Sciatic nerve (tissue), 2 donors: Measurements from ENCODE around the gene CCM2L. TPM values are rescaled to one million over a fixed set of nuclear protein-coding genes. Genes with fewer than 3 reads are reported as not detected.
A peak's percentile ranks its signal among the peaks of the same experiment; 100 is the strongest.

ENCODE experiments used
- ATAC-seq: fragments of 200-7000 bp; cut with Tn5 transposase; one replicate; pipeline ENCODE4 v1.9.1; 2020; ENCODE audit warnings: mild to moderate bottlenecking, moderate library complexity
- DNase-seq: peaks from one replicate; pipeline ENCODE4 v3.0.0-alpha.2; 2020; ENCODE audit warnings: low spot score
- intact Hi-C: fragments of 100-400 bp; cut with DNase I; formaldehyde crosslinking; loops from one replicate; pipeline ENCODE4 v1.14.2; 2022
- total RNA-seq: library from RNA; stranded (reverse); fragmentation: NEBNext Ultra II Directional; extraction: Animal tissue kit (Norgen Biotek cat#: 25700); gene quantifications from one replicate; pipeline ENCODE4 v1.2.1, GENCODE V29; 2021
- donor health status: DM: no; HTN: no; CAD: no.
- donor health status: DM: no; HTN: no; CAD: no.

The CCM2L gene
- total RNA-seq: 11.7 TPM

DNA sequence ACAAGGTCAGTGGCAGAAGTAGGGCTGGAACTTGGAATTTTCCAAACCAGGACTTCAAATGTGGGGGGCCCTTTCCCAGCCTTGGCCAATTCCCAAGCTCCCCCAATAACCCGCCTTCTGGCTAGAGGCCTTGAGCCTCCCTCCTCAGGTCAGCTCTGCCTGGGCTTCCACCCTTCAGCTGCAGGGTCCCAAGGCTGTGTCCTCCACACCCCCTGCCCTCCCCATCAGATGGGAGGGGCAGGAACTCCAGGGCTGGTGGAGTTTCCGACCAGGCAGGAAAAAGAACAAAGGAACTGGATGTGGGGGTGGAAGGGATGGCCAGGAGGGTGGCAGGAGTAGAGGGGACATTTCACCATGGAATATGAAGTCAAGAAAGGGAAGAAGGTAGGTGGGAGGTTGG, at the start of gene CCM2L:
Gene CCM2L, plus strand, starts transcription at position 338 of the 400 bp plus-strand sequence. Its CDS starts 17 bp downstream, at position 355.
- intact Hi-C loops: no loop called here
- ATAC-seq (no peak), DNase-seq (no peak)

GRCh38 chr20:31962761-31963160, 47.5 kb upstream of the CCM2L start:
- ATAC-seq: no peak
- DNase-seq: no peak
- intact Hi-C loops: no loop called here

DNA sequence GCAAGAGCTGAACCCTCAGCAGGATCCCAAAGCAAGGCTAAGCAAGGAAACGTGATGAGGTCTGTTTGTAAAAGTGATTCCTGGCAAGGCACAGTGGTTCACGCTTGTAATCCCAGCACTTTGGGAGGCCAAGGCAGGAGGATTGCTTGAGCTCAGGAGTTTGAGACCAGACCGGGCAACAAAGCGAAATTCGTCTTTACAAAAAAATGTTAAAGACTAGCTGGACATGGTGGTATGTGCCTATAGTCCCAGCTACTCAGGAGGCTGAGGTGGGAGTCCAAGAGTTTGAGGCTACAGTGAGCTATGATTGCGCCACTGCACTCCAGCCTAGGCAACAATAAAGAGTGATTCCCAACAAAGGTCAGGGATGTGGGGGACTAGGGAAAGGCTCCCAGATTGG, 46.3 kb upstream of the CCM2L start:
- intact Hi-C loops: no loop called here
- ATAC-seq (no peak), DNase-seq (no peak)

- ATAC-seq (no peak), DNase-seq (no peak)
- intact Hi-C loops: no loop called here
Measured at GRCh38 chr20:31966991-31967655, 43.1 kb upstream of the CCM2L start.

- DNase-seq (no peak), ATAC-seq (no peak)
- intact Hi-C loops: no loop called here
Measured at GRCh38 chr20:31967830-31968249, 42.4 kb upstream of the CCM2L start, which contains the start of gene XKR7. TSS of gene XKR7 (plus strand) at chr20:31968151. CDS start at chr20:31968176, 25 bp downstream.

DNA sequence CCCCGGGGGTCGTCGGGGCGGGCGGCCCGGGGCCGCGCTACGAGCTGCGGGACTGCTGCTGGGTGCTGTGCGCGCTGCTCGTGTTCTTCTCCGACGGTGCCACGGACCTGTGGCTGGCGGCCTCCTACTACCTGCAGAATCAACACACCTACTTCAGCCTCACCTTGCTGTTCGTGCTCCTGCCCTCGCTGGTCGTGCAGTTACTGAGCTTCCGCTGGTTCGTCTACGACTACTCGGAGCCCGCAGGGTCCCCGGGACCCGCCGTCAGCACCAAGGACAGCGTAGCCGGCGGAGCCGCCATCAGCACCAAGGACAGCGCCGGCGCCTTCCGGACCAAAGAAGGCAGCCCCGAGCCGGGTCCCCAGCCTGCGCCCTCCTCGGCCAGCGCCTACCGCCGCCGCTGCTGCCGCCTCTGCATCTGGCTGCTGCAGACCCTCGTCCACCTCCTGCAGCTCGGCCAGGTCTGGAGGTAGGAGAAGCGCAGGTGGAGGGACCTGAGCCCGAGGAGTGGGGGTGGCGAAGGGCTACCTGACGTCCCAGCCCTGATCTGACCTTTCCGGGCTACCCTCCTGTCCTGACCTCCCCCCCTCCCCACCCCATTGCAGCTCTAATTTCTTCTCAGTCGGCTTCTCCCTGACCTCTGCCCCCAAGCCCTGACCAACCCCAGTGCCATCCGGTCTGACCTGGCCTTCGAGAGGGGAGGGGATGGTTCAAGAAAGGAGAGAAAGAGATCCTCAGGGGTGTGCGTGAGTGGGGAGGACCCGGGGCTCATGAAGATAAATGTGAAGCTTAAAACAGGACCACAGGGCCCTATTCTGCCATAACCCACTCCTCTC, 41.7 kb upstream of the CCM2L start:
- ATAC-seq: peak; percentile 85
- intact Hi-C loops: no loop called here
- DNase-seq: peak; percentile 85

DNA sequence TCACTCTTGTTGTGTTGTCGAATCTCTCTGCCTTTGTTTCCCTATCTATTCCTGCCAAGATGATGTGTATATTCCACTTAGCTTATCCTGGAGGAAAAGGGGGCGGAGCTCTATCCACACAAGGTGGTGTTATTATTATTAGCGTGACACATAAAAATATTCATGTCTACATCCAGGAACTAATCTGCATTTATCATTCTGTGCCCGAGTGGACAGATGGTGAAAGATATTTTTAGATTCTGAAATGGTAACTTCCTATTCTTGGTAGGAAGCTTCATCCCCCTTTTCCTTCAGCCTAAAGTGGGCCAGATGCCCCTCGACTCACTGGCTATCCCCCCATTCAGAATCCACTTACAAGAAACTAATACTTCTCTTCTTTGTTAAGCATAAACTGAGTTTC, 40.2 kb upstream of the CCM2L start:
- intact Hi-C loops: no loop called here
- DNase-seq (no peak), ATAC-seq (no peak)

- DNase-seq (no peak), ATAC-seq (no peak)
- intact Hi-C loops: no loop called here
Measured at GRCh38 chr20:31972471-31973021, 37.7 kb upstream of the CCM2L start.

DNA sequence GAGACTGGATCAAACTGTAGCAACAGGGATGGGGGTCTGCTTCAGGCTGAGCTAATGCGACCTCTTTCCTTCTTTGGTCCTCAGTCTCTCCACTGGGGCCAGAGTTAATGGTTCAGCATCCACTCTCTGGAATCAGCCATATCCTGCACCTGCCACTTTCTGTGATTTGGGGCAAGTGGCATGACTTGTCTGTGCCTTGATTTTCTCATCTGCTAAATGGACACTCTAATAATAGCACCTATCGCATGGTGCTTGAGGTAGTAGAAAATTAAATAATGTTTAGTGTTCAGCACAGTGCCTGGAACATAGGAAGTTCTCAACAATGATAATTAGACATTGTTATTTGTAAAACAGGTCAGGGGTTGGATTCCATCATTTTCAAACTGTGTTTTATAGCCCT, 35.9 kb upstream of the CCM2L start:
- ATAC-seq: no peak
- intact Hi-C loops: no loop called here
- DNase-seq: no peak

DNA sequence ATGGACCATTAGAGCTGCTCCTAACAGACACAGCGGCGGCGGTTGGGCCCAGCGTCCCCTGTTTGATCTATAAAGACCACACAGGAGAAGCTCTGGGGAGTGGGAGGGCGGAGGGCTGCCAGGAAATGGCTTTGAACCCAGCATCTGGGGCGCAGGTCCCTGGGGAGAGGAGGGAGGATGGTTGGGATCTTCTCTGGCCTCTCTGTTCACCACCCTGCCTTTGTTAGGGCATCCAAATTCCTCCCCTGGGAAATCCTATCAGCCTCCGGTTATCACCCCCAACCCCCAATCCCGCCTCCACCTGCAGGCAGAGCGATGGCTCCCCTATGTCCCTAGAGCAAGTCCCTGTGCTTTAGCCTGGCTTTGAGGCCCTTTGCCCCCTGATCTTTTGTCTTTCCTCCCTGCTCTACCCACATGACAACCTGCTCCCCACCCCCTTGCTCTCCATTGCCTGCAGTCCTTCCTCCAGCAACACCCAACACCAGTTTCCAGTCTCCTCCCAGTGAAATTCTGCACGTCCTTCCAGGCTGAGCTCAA, 35.2 kb upstream of the CCM2L start:
- no peak for DNase-seq
- no peak for ATAC-seq
- intact Hi-C loops: no loop called here

GRCh38 chr20:31975874-31976273, 34.4 kb upstream of the CCM2L start:
- DNase-seq (no peak), ATAC-seq (no peak)
- intact Hi-C loops: no loop called here

DNA sequence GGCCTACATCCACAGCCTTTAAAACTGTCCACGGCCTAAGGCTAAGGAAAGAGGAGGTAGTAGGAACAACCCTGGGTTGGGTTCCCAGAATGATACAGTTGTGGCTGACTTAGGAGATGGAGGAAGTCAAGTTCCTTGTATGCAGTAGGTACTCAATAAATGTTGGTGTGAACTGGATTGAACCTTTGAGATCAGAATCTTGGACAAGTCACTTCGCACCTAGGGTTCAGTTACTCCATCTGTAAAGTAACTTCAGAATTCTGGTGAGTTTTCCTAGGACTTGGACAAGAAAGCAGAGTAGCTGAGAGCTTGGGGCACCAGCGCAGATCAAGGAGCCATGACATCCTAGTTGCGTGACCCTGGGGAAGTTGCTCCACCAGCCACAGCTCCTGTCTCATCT, 33.2 kb upstream of the CCM2L start:
- no peak for ATAC-seq
- intact Hi-C loops: no loop called here
- no peak for DNase-seq

GRCh38 chr20:31979713-31980426, 30.4 kb upstream of the CCM2L start:
- ATAC-seq (no peak), DNase-seq (no peak)

DNA sequence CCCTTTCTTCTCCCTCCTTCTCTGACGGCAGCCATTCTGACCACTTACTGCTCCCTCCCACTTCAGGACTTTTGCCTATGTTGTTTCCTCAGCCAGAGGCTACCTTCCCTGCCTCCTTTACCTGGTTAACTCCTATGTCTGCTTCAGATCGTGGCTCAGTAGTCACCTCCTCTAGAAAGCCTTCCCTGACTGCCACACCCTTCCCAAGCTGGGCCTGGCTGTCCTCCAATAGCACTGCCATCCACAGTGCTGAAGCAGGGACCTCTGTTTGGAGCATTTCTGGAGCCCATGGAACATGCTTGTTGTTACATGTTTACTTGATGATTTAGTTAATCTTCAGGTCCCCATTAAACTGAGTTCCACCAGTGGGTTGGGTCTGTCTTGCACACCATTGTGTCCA, 28.5 kb upstream of the CCM2L start:
- ATAC-seq (no peak), DNase-seq (no peak)
- intact Hi-C loops: no loop called here

More at GRCh38 chr20:31979713-31980426, 30.4 kb upstream of the CCM2L start:
- intact Hi-C loops: no loop called here

DNA sequence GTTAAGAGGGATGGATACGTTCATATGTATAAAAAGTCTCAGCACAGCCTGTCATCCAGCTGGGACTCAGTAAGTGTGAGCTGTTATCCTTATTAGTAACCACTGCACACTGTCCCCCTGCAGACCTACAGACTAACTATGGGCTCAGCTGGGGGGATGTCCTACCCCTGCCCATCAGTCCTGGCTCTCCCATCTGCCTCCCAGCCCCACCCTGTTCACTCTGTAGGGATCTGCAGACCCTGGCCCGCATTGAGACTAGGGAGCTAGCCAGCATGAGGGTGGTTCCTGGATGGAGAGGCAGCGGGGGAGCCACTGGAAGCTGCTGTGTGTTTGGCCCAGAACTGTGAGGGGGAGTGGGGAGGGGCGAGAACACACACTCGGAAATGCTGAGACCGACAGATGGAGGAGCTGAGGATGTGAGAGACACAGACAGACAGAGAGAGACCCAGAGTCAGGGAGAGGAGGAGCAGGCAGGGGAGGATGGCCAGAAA, 25.2 kb upstream of the CCM2L start:
- intact Hi-C loops: no loop called here
- DNase-seq (no peak), ATAC-seq (no peak)

- intact Hi-C loops: no loop called here
- ATAC-seq: no peak
- no peak for DNase-seq
Measured at GRCh38 chr20:31987744-31988143, 22.5 kb upstream of the CCM2L start.

DNA sequence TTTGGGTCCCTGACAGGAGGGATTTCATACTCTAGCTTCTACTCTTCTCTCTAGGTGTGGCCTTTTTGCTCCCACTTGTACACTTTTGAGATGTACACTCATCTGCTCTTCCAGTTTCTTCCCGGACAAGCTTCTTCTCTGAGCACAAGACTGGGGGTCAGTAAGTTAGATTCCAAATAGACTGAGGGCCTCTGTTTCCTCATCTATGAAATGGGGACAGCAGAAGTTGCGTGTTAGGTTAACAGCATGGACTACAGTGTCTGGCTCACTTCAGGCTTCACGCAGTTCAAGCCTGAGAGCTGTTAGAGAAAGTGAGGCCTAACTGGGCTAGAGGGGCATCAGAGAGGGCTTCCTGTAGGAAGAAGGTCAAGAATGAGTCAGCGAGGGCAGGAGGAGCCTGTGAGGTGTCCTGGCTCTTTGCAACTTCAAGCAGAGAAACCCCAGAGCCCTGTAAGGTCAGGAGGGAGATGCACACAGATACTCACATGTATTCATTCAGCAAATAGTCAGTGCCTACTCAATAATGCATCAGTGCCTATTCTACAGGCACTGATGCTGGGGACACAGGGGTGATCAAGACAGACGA, 21.7 kb upstream of the CCM2L start:
- intact Hi-C loops: no loop called here
- ATAC-seq (no peak), DNase-seq (no peak)

GRCh38 chr20:31989030-31989645, 21.1 kb upstream of the CCM2L start:
- intact Hi-C loops: no loop called here
- no peak for ATAC-seq
- DNase-seq: no peak
